AG09309 (cell line): ENCODE results near the gene CLPSL2.

Experiments
- DNase-seq: peaks from one replicate; pipeline ENCODE4 v3.0.0-alpha.2; 2010; ENCODE audit warnings: low read depth
- H3K4me3 ChIP-seq: 2 replicates; pipeline ENCODE4 v1.5.1; 2011; ENCODE audit warnings: mild to moderate bottlenecking, low read depth, low read length, moderate library complexity; ENCODE audit not compliant: control insufficient read depth
- TF ChIP-seq, protein P1 (sequence below): IDR thresholded peaks from 2 replicates; pipeline ENCODE4 v1.5.1; 2011; ENCODE audit warnings: mild to moderate bottlenecking, low read depth, low read length, inconsistent platforms; ENCODE audit not compliant: insufficient read depth, control insufficient read depth; ENCODE audit errors: missing control alignments

Gene CLPSL2, protein sequence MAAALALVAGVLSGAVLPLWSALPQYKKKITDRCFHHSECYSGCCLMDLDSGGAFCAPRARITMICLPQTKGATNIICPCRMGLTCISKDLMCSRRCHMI

DNA sequence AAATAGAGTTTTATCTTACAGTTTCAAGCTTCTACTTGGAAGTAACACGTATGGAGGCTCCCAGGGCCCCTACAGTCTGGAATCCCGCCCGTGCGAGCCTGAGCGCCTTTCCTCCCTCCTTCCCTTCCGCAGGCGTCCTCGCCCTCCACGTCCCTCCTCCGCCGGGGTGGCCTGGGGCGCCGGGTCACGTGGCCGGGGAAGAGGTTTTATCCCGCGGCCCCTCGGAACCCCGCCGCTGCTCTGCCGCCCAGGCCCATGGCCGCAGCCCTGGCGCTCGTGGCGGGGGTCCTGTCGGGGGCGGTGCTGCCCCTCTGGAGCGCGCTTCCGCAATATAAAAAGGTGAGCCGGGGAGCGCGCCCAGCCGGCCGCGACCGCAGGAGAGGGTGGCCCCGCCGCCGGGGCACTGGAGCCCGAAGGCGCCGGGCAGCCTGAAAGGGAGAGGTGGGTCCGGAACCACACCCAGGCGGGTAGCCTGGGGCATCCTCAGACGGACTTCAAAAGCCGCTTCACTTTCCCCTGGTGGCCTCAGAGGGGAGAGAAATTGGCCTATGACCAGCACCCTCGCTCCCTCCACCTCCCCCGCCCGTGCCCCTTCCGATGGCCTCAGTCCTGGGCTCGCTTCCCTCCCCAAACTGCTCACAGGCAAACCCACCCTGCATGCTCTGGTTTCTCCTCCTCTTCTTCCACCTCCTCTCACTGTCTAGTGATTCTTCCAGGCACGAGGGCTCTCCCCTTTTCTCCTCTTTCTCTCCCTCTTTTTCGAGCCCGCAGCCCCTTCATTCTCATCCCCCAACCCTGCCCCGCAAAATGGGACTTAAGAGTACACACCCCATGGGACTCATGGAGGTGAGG lies at the start of gene CLPSL2:
Gene CLPSL2 (plus strand): TSS at position 235 of the 852 bp plus-strand sequence. CDS start 21 bp downstream, at position 256.
- DNase-seq, result no peak
- H3K4me3 ChIP-seq, result no peak within 1 kb of the TSS; the same call in 1 of the 2 replicates

DNA sequence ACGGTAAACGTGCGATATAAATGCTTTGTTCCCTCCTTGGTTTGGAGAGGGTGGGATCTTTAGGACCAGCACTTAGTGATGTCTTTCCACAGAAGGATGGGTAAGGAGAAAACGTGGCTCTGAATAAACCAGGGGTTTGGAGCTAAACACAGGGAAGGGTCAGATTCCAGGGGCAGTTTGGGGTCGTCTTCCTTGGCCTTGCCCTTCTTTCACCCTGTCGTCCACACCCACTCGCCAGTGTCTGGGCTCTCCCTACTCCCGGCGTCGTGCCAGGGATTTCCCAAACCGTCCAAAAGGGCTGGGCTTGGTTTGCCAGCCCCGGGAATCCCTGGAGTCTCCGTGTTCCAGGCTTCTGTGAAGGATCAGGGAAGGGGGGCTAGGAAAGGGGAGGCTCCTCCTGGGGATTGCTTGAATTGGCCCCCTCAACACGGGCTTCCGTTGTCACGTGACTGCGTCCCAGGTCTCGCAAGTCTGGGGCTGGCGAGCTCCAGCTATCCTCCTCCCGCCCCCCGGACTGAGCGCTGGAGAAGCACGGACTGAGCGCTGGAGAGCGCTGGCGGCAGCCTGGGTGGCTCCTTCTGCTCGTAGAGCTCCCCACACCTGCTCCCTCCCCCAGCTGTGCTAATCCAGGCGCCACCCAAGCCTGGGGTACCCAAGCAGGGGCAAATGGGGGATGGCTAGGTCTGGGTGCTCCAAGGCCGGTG lies 49.0 kb upstream of the CLPSL2 start:
- TF ChIP-seq, protein P1, sequence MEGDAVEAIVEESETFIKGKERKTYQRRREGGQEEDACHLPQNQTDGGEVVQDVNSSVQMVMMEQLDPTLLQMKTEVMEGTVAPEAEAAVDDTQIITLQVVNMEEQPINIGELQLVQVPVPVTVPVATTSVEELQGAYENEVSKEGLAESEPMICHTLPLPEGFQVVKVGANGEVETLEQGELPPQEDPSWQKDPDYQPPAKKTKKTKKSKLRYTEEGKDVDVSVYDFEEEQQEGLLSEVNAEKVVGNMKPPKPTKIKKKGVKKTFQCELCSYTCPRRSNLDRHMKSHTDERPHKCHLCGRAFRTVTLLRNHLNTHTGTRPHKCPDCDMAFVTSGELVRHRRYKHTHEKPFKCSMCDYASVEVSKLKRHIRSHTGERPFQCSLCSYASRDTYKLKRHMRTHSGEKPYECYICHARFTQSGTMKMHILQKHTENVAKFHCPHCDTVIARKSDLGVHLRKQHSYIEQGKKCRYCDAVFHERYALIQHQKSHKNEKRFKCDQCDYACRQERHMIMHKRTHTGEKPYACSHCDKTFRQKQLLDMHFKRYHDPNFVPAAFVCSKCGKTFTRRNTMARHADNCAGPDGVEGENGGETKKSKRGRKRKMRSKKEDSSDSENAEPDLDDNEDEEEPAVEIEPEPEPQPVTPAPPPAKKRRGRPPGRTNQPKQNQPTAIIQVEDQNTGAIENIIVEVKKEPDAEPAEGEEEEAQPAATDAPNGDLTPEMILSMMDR, result no peak
- DNase-seq, result no peak

More for the DNA sequence above, at the start of gene CLPSL2:
- TF ChIP-seq, protein P1, result no peak

DNA sequence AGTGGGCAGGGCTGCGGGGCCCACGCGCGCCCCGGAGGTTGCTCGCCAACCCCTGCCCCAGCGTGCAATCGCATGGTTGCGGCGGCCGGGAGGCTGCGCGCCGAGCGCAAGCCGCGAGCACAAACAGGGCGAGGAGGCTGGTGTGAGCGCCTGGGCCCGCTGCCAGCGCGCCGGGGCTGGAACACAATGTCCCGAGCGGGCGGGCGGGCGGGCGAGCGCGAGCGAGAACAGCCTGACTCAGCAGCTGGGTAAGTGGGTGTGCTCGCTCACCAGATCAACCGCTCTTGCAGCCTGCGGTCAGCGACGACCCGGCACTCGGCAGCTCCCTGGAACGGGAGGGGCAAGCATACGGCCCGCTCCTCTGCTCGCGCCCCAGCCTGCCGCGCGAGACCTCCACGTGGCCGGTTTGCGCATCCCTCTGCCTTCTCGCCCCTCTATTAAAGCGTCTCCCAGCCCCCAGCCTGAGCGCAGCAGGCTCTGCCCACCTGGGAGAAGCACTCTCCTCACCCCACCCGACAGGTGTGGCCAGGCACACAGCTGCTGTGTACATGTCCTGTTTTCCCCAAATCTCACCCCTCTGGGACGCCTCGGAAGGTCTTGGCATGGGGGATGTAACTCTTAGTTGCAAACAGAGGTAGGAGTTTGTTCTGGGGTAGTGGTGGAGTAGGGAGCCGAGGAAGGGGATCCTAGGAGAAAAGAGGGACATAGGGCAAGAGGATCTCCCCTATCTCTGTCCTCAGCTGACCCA lies 48.3 kb upstream of the CLPSL2 start:
- H3K4me3 ChIP-seq, result peak overlapping the region; percentile 56
- TF ChIP-seq, protein P1, result no peak
- peak; percentile 56 for DNase-seq

More for the DNA sequence above, 49.0 kb upstream of the CLPSL2 start:
- peak overlapping the region; percentile 56 for H3K4me3 ChIP-seq

DNA sequence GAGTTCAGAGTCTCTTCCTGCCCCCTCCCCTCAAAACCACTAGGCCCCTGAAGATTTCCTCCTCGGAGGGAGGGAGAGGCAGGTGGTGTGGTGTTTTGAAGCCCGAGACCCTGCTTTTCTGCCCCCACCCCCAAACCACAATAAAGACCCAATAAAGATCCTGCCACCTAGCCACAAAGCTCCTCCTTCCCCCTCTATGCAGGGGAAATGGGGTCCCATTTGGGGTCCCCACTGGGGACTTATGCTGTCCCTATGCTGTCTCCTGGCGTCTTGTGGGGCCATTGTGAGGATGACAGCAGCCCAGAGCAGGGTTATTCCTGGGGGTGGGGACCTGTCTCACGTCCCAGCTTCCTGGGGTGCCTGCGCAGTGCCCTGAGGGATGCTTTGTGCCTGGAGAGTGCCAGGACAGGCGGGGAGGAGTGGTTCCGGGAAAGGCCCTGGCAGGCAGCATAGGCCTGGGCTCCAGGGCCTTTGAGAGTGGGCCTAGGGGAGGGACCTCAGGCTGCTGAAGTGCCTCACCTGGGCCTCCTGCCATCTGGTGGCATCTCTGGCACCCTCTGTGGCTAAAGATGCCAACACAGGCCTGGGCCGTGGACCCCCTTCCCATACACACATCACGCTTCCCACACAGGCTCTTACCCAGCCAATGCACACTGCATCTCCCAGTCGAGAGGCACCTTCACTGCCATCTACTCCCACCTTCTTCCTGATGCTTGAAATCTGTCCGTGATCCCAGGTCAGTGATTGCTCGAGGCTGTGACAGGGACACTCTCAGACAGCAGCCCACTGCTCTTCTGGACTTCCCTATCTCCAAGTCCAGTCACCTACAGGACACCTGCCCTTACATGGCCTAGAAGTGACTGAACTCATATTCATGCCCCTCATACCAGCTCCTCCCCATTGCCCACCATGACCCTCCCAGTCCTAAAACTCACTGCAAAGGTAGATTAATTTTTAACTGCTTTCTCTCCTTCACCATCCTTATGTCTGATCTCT lies 47.4 kb upstream of the CLPSL2 start:
- H3K4me3 ChIP-seq, result no peak overlapping the region
- no peak for DNase-seq
- TF ChIP-seq, protein P1, result no peak

DNA sequence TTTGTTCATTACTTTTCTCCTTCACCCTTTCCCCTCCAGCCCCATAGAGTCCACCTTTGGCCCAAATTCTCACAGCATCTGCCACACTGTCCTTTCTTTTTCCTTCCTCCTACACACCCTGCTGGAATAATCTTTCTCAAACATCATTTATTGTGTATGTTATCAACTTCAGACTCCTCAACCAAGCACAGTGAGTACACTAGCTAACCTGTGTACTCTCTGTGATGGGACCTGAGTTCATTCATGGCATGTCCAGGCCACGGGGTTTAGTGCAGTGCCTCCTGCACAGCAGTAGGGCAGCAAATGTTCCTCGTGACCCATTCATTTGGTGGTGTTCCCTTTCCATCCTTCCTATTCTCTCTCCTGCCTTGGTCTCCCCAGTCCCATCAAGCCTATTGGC lies 46.7 kb upstream of the CLPSL2 start:
- TF ChIP-seq, protein P1, result no peak
- DNase-seq, result no peak
- no peak overlapping the region for H3K4me3 ChIP-seq
